GM18867 (cell line): ENCODE data around the gene GON7.
"Not testable (repeated sequence)": the region's sequence is repeated elsewhere in the genome, so short reads cannot be mapped to it uniquely, and the experiment has no call there.

ENCODE experiments used
- ATAC-seq: cut with Tn5 transposase; IDR thresholded peaks from one replicate; pipeline ENCODE4 v1.9.1; 2021; ENCODE audit warnings: mild to moderate bottlenecking, moderate library complexity; ENCODE audit not compliant: unreplicated experiment

The GON7 gene

GRCh38 chr14:93159625-93160352, 47.1 kb downstream of the GON7 start:
- ATAC-seq, result not testable (repeated sequence)

GRCh38 chr14:93158349-93158748, 48.5 kb downstream of the GON7 start:
- not testable (repeated sequence) for ATAC-seq

- no peak for ATAC-seq
These were observed 50.0 kb downstream of the GON7 start for GRCh38 chr14:93156693-93157369.

- ATAC-seq, result no peak
These were observed 51.2 kb downstream of the GON7 start for GRCh38 chr14:93155667-93156066.

GRCh38 chr14:93153121-93153520, 53.7 kb downstream of the GON7 start:
- ATAC-seq, result no peak
